ENCODE data around the gene RSAD2.

GRCh38 chr2:6832596-6833299 is 44.8 kb upstream of the RSAD2 start:
- no peak for TF ChIP-seq CTCF (optimal IDR thresholded peaks at IDR 0.05 in 1 of 3, IDR thresholded peaks at IDR 0.05 in 1 of 3, conservative IDR thresholded peaks at IDR 0.05 in 1 of 3; ENCODE audit: extremely low read depth in 1 of 3, insufficient read depth in 2 of 3, low read length in 3 of 3)
- TF ChIP-seq EZH2 (IDR thresholded peaks at IDR 0.05; ENCODE audit: low read length) = no peak

Measured in keratinocyte (primary cell).